K562 (cell line): ENCODE measurements around the gene RASEF. TPM values are rescaled to one million over a fixed set of nuclear protein-coding genes. Genes with fewer than 3 reads are reported as not detected.

ENCODE experiments used
- ATAC-seq: fragments of 200-7000 bp; cut with Tn5 transposase; 3 replicates; pipeline ENCODE4 v1.9.1; 2020; ENCODE audit warnings: moderate library complexity
- BruUV-seq: library from RNA; stranded (reverse); fragments of 400-500 nt; replicated peaks from 2 replicates; lab custom pipeline; 2021; lab: Mats Ljungman, UMichigan
- CTCF ChIA-PET: fragments of 300-600 bp; formaldehyde crosslinking; extraction: SDS; loops from one replicate; lab custom pipeline; 2021; ENCODE audit warnings: low intra/inter-chr PET ratio; lab: Yijun Ruan, JAX
- POLR2A ChIA-PET: fragments of 300-600, 350-650 bp; sonication (Branson Sonifier 250); formaldehyde crosslinking; extraction: SDS; loops from one replicate; lab custom pipeline; 2021; ENCODE audit warnings: antibody characterized with exemption, inconsistent platforms; lab: Yijun Ruan, JAX
- DNase-seq, 4 experiments: peaks; one replicate each; pipeline versions ENCODE4 v3.0.0 to v3.0.0-alpha.2; 2011 to 2018; ENCODE audit warnings: low spot score in 3 of 4, mixed read lengths in 3 of 4; ENCODE audit errors: extremely low read depth in 1 of 4
- FAIRE-seq: peaks from 2 replicates; lab custom pipeline; 2011; peaks lifted over from hg19 to GRCh38; lab: Jason Lieb, UNC
- H2AFZ ChIP-seq: 2 replicates; pipeline ENCODE4 v1.6.0; 2011; ENCODE audit warnings: low read depth, low read length, control low read depth, inconsistent platforms
- H3K27ac ChIP-seq: fragments of 200-600 bp; 3 replicates; pipeline ENCODE4 v1.8.0; 2011; ENCODE audit warnings: low read depth, mild to moderate bottlenecking, control low read depth, inconsistent platforms, low read length, moderate library complexity, mixed read lengths; ENCODE audit errors: extremely low read depth
- H3K27me3 ChIP-seq, 2 experiments: fragments of 300-600 bp in 1 of 2; 2 replicates in 1 of 2; 3 replicates in 1 of 2; pipeline versions ENCODE4 v1.6.0 to v1.8.0; 2011; ENCODE audit warnings: inconsistent platforms in 2 of 2, low read length in 2 of 2, mild to moderate bottlenecking in 1 of 2, mixed read lengths in 1 of 2, moderate library complexity in 1 of 2; ENCODE audit not compliant: control insufficient read depth in 2 of 2, insufficient read depth in 2 of 2
- H3K36me3 ChIP-seq: fragments of 300-600 bp; 3 replicates; pipeline ENCODE4 v1.8.0; 2011; ENCODE audit warnings: mild to moderate bottlenecking, low read length, inconsistent platforms; ENCODE audit not compliant: control insufficient read depth, insufficient read depth
- H3K4me1 ChIP-seq, 2 experiments: fragments of 200-600 bp in 1 of 2; replicated peaks in 1 of 2; 2 replicates in 1 of 2; 3 replicates in 1 of 2; pipeline versions ENCODE4 v1.5.1 to v1.8.0; 2011; ENCODE audit warnings: inconsistent platforms in 2 of 2, low read length in 2 of 2, mild to moderate bottlenecking in 1 of 2, mixed read lengths in 1 of 2, moderate library complexity in 1 of 2; ENCODE audit not compliant: control insufficient read depth in 2 of 2, insufficient read depth in 2 of 2
- H3K4me2 ChIP-seq: 2 replicates; pipeline ENCODE4 v1.6.1; 2011; ENCODE audit warnings: low read length, control low read depth, inconsistent platforms, mixed read lengths; ENCODE audit not compliant: insufficient read depth
- H3K4me3 ChIP-seq: fragments of 200-600 bp; sonication (generic), shearing (Covaris generic); 2 replicates; pipeline ENCODE4 v1.5.1; 2016; ENCODE audit warnings: control low read depth, inconsistent platforms
- H3K79me2 ChIP-seq: fragments of 200-600 bp; 3 replicates; pipeline ENCODE4 v1.8.0; 2011; ENCODE audit warnings: low read length, inconsistent platforms; ENCODE audit not compliant: control insufficient read depth, insufficient read depth
- H3K9ac ChIP-seq, 2 experiments: 2 replicates each; pipeline versions ENCODE4 v1.6.0 to v1.6.1; 2011; ENCODE audit warnings: low read depth in 2 of 2, low read length in 2 of 2, control low read depth in 1 of 2, inconsistent platforms in 1 of 2, mild to moderate bottlenecking in 1 of 2, mixed read lengths in 1 of 2; ENCODE audit not compliant: insufficient read depth in 1 of 2
- H3K9me1 ChIP-seq: one replicate; pipeline ENCODE4 v1.6.0; 2011; ENCODE audit warnings: inconsistent platforms, mild to moderate bottlenecking, low read length, moderate library complexity; ENCODE audit not compliant: control insufficient read depth, insufficient read depth
- H3K9me3 ChIP-seq: replicated peaks from 2 replicates; pipeline ENCODE4 v1.5.1; 2011; ENCODE audit warnings: low read depth, low read length, inconsistent platforms; ENCODE audit not compliant: control insufficient read depth, insufficient read depth
- H4K20me1 ChIP-seq: replicated peaks from 2 replicates; pipeline ENCODE4 v1.6.1; 2011; ENCODE audit warnings: low read length, inconsistent platforms, mixed read lengths; ENCODE audit not compliant: control insufficient read depth, insufficient read depth
- CBFA2T2 ChIP-seq: fragments of 450-650 bp; conservative IDR thresholded peaks from 2 replicates; pipeline ENCODE4 v1.6.1; 2017; ENCODE audit warnings: mild to moderate bottlenecking
- E2F3 ChIP-seq: fragments of 250-450 bp; sonication (Bioruptor Pico); IDR thresholded peaks from 2 replicates; pipeline ENCODE4 v1.4.0; 2020; ENCODE audit warnings: mild to moderate bottlenecking
- PRDM10 ChIP-seq: fragments of 450-650 bp; IDR thresholded peaks from 2 replicates; pipeline ENCODE4 v1.6.1; 2018; ENCODE audit not compliant: partially characterized antibody
- STAG1 ChIP-seq: sonication (generic); formaldehyde crosslinking; IDR thresholded peaks from 2 replicates; pipeline ENCODE4 v1.5.0; 2020; ENCODE audit warnings: missing genetic modification reagents, borderline replicate concordance
- ZBTB34 ChIP-seq: fragments of 250-450 bp; sonication (Bioruptor Pico); IDR thresholded peaks from 2 replicates; pipeline ENCODE4 v1.8.0; 2021; ENCODE audit warnings: mild to moderate bottlenecking, moderate library complexity
- WGBS: fragments of 100-300 bp; shearing (Covaris generic); methylation state at CpG from one replicate; pipeline ENCODE4 v1.1.6; 2016; ENCODE audit warnings: low coverage, mixed read lengths; ENCODE audit not compliant: insufficient coverage; ENCODE audit errors: missing lambda C conversion rate; 5-methylcytosine and 5-hydroxymethylcytosine counted together
- in situ Hi-C: fragments of 300-500 bp; cut with MboI; formaldehyde crosslinking; loops from 4 replicates; pipeline ENCODE4 v1.15.0; 2018; ENCODE audit warnings: inconsistent platforms, mixed read lengths
- intact Hi-C: fragments of 100-400 bp; cut with micrococcal nuclease; formaldehyde crosslinking; loops from 2 replicates; pipeline ENCODE4 v1.14.2; 2022
- polyA plus RNA-seq, 8 experiments: library from polyadenylated mRNA; depleted of rRNA in 4 of 8; stranded (reverse) in 5 of 8; unstranded in 3 of 8; fragments of >200 nt; fragmentation: Nextera tagmentation in 2 of 8; fragmentation: Illumina TruSeq in 1 of 8; extraction: Ambion mirVana in 2 of 8; extraction: Trizol in 1 of 8; gene quantifications; 2 replicates each; pipeline versions ENCODE4 v1.2.1 to v1.2.3, GENCODE V29; 2011 to 2014; ENCODE audit warnings: inconsistent platforms in 1 of 8, missing spikeins in 1 of 8
- total RNA-seq, 7 experiments: library from RNA; depleted of rRNA in 6 of 7; stranded (reverse); fragments of >200 nt in 6 of 7; fragmentation: Illumina TruSeq in 2 of 7; extraction: Trizol in 2 of 7; gene quantifications; 2 replicates each; pipeline versions ENCODE4 v1.2.1 to v1.2.3, GENCODE V29; 2011 to 2021; ENCODE audit warnings: low replicate concordance in 1 of 7

Gene RASEF
- total and polyA plus RNA-seq, 9 of the 15 experiments (the other 6 are each of a cell fraction or from before 2014, with no cell fraction given), result 0.01 to 0.18 (median 0.11) TPM; not detected in 4

GRCh38 chr9:83034587-83034986 lies 28.4 kb downstream of the RASEF start:
- intact Hi-C loops (no loop called here), in situ Hi-C loops (no loop called here)
- H3K36me3 ChIP-seq, result no peaks in the 10 kb centered on the region
- H3K27ac ChIP-seq, result no peak overlapping the region
- H3K79me2 ChIP-seq, result no peaks in the 10 kb centered on the region
- no peaks in the 10 kb centered on the region for H3K27me3 ChIP-seq
- no TSS peak for BruUV-seq
- no peaks in the 10 kb centered on the region for H4K20me1 ChIP-seq
- H3K4me2 ChIP-seq, result no peak overlapping the region
- H3K4me1 ChIP-seq, result no peaks in the 10 kb centered on the region
- FAIRE-seq (no peak), ATAC-seq (no peak), DNase-seq (no peak)
- H2AFZ ChIP-seq, result no peak overlapping the region
- TF ChIP-seq PRDM10, result no peak
- no peak for TF ChIP-seq STAG1 (CRISPR knock-in tag)
- no peak for TF ChIP-seq ZBTB34
- no peak for TF ChIP-seq E2F3
- TF ChIP-seq CBFA2T2, result no peak
- no peak overlapping the region for H3K9ac ChIP-seq
- no peaks in the 10 kb centered on the region for H3K9me1 ChIP-seq
- H3K9me3 ChIP-seq, result no peaks in the 10 kb centered on the region
- ChIA-PET CTCF (no interaction called here), POLR2A (no interaction called here)
- H3K4me3 ChIP-seq, result no peak overlapping the region
- WGBS, result 0% methylated on average over 1 of the region's 1 CpG
